OCI-LY7 (cell line): ENCODE data around the gene ZDHHC4. TPM values are rescaled to one million over a fixed set of nuclear protein-coding genes. Genes with fewer than 3 reads are reported as not detected.
A peak's percentile ranks its signal among the peaks of the same experiment; 100 is the strongest.

Experiments used
- BruUV-seq: library from RNA; stranded (reverse); fragments of 400-500 nt; replicated peaks from 2 replicates; lab custom pipeline; 2021; lab: Mats Ljungman, UMichigan
- CTCF ChIA-PET: fragments of 300-600 bp; sonication (Branson Sonifier 250); formaldehyde crosslinking; loops from one replicate; lab custom pipeline; 2022; ENCODE audit warnings: antibody characterized with exemption; ENCODE audit not compliant: unreplicated experiment; lab: Charles Lee
- POLR2A ChIA-PET: fragments of 300-600 bp; sonication (Branson Sonifier 250); formaldehyde crosslinking; loops from one replicate; lab custom pipeline; 2022; ENCODE audit warnings: antibody characterized with exemption; lab: Charles Lee
- DNase-seq: peaks from one replicate; pipeline ENCODE4 v3.0.0-alpha.2; 2015; ENCODE audit warnings: low spot score
- H2AFZ ChIP-seq: fragments of 200-600 bp; sonication (generic), shearing (Covaris generic); 2 replicates; pipeline ENCODE4 v1.6.1; 2014; ENCODE audit warnings: mild to moderate bottlenecking, antibody characterized with exemption, low read length, moderate library complexity
- H3K27ac ChIP-seq: fragments of 200-600 bp; sonication (generic); 2 replicates; pipeline ENCODE4 v1.5.1; 2014; ENCODE audit warnings: mixed run types, low read depth, mild to moderate bottlenecking, moderate library complexity, low read length, inconsistent platforms; ENCODE audit not compliant: poor library complexity, severe bottlenecking
- H3K36me3 ChIP-seq: fragments of 200-600 bp; sonication (generic); 2 replicates; pipeline ENCODE4 v1.6.1; 2014; ENCODE audit warnings: mild to moderate bottlenecking, antibody characterized with exemption, low read length, moderate library complexity, mixed read lengths; ENCODE audit not compliant: insufficient read depth
- H3K4me1 ChIP-seq: fragments of 200-600 bp; sonication (generic); 2 replicates; pipeline ENCODE4 v1.5.1; 2014; ENCODE audit warnings: mild to moderate bottlenecking, low read length; ENCODE audit not compliant: insufficient read depth, poor library complexity, severe bottlenecking
- H3K4me2 ChIP-seq: fragments of 200-600 bp; sonication (generic); 2 replicates; pipeline ENCODE4 v1.6.1; 2014; ENCODE audit warnings: mild to moderate bottlenecking, low read length
- H3K4me3 ChIP-seq: fragments of 200-600 bp; sonication (generic); 2 replicates; pipeline ENCODE4 v1.5.1; 2014; ENCODE audit warnings: mild to moderate bottlenecking, low read depth, low read length; ENCODE audit not compliant: poor library complexity, severe bottlenecking
- H3K79me2 ChIP-seq: fragments of 200-600 bp; sonication (generic); 2 replicates; pipeline ENCODE4 v1.6.1; 2016; ENCODE audit warnings: low read depth, mild to moderate bottlenecking, low read length, moderate library complexity, mixed read lengths; ENCODE audit not compliant: insufficient read depth
- H3K9me2 ChIP-seq: fragments of 200-600 bp; sonication (generic); 2 replicates; pipeline ENCODE4 v1.6.1; 2016; ENCODE audit warnings: mild to moderate bottlenecking, low read length, mixed read lengths; ENCODE audit not compliant: insufficient read depth
- H3K9me3 ChIP-seq: fragments of 200-600 bp; sonication (generic); 2 replicates; pipeline ENCODE4 v1.6.1; 2014; ENCODE audit warnings: mild to moderate bottlenecking, mixed run types, low read length, mixed read lengths
- H4K20me1 ChIP-seq: fragments of 200-600 bp; sonication (generic); 2 replicates; pipeline ENCODE4 v1.6.1; 2014; ENCODE audit warnings: mild to moderate bottlenecking, antibody characterized with exemption, low read length, moderate library complexity, mixed read lengths; ENCODE audit not compliant: insufficient read depth
- EZH2phosphoT487 ChIP-seq: fragments of 200-600 bp; sonication (generic); IDR thresholded peaks from 2 replicates; pipeline ENCODE4 v1.6.1; 2018; ENCODE audit warnings: low read depth, borderline replicate concordance, mild to moderate bottlenecking, mixed run types, antibody characterized with exemption, low read length, moderate library complexity, mixed read lengths
- intact Hi-C: fragments of 100-400 bp; cut with micrococcal nuclease; formaldehyde crosslinking; loops from one replicate; pipeline ENCODE4 v1.10.0; 2022; ENCODE audit not compliant: unreplicated experiment
- total RNA-seq, 2 experiments: library from RNA; depleted of rRNA in 1 of 2; stranded (reverse); fragments of >200 nt in 1 of 2; shearing (Covaris generic) in 1 of 2; gene quantifications; 2 replicates each; pipeline ENCODE4 v1.2.3, GENCODE V29; 2014 to 2022
- TF ChIP-seq, protein P1 (sequence below): fragments of 200-600 bp; sonication (generic); conservative IDR thresholded peaks from 2 replicates; pipeline ENCODE4 v1.5.1; 2014; ENCODE audit warnings: mild to moderate bottlenecking, antibody characterized with exemption, low read length, moderate library complexity, mixed read lengths

Gene ZDHHC4
- total RNA-seq, 2 experiments from 2014 or later = 76.4 to 92.7 TPM

- DNase-seq = no peak
- peaks cover 13% of the 10 kb centered on the region for H3K79me2 ChIP-seq
- BruUV-seq = no TSS peak
- no peaks in the 10 kb centered on the region for H4K20me1 ChIP-seq
- peak overlapping the region; percentile 72 for H3K27ac ChIP-seq
- H3K4me2 ChIP-seq = peak overlapping the region; percentile 86; the same call in 1 of the 2 replicates
- TF ChIP-seq EZH2phosphoT487 = no peak
- TF ChIP-seq, protein P1, sequence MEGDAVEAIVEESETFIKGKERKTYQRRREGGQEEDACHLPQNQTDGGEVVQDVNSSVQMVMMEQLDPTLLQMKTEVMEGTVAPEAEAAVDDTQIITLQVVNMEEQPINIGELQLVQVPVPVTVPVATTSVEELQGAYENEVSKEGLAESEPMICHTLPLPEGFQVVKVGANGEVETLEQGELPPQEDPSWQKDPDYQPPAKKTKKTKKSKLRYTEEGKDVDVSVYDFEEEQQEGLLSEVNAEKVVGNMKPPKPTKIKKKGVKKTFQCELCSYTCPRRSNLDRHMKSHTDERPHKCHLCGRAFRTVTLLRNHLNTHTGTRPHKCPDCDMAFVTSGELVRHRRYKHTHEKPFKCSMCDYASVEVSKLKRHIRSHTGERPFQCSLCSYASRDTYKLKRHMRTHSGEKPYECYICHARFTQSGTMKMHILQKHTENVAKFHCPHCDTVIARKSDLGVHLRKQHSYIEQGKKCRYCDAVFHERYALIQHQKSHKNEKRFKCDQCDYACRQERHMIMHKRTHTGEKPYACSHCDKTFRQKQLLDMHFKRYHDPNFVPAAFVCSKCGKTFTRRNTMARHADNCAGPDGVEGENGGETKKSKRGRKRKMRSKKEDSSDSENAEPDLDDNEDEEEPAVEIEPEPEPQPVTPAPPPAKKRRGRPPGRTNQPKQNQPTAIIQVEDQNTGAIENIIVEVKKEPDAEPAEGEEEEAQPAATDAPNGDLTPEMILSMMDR = no peak
- ChIA-PET CTCF (no interaction called here), POLR2A (interaction anchor here (0.9 kb wide), 1 partner anchor 11 kb away, joined by 4 read pairs; the partner anchor contains the start of gene ZDHHC4)
- no peak overlapping the region for H2AFZ ChIP-seq
- intact Hi-C loops = no loop called here
- no peaks in the 10 kb centered on the region for H3K9me2 ChIP-seq
- no peak overlapping the region for H3K4me3 ChIP-seq
- peaks cover 79% of the 10 kb centered on the region for H3K36me3 ChIP-seq
- H3K4me1 ChIP-seq = peaks cover 33% of the 10 kb centered on the region
- H3K9me3 ChIP-seq = no peaks in the 10 kb centered on the region
Observed at GRCh38 chr7:6588566-6588965, 11.3 kb downstream of the ZDHHC4 start.

DNA sequence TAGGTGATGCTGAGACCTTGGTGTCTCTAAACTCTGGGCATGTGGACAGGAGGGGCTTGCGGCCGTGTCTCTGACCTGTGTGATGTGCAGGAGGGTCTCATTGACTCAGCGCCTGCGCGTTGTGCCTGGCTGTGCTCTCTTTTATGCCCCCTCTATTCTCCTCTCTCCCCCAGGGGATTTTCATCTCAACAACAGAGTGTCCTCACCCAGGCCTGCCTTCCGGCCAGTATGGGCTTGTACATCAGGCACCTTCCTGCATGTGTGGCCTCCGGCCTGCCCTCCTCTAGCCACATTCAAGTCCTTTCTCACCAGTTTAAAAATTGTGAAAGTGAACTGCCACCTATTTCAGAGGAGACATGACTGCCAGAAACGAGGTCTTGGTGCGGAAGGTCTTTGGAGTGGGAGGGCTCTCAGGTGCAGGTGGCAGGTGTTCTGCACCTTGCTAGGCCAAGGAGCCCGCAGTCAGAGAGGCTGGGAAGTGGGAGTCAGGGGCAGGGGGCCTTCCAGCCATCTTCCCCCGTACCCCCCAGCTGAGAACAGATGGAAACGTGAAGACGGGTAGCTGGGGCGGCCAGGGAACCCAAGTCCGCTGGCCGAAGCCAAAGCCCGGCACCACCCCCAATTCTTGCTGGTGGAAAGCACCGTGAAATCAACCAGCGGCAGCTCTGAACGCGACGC lies 12.0 kb downstream of the ZDHHC4 start:
- CTCF ChIA-PET = interaction anchor here (0.8 kb wide), 1 partner anchor 9 kb away, joined by 3 read pairs; no protein-coding TSS in a partner anchor
- Histone ChIP-seq H3K9me3 (no peaks in the 10 kb centered on the region), H3K4me1 (peaks cover 26% of the 10 kb centered on the region), H4K20me1 (no peaks in the 10 kb centered on the region), H3K4me2 (peak overlapping the region; percentile 86), H2AFZ (peak overlapping the region; percentile 56; the same call in 1 of the 2 replicates), H3K9me2 (no peaks in the 10 kb centered on the region), H3K4me3 (peak overlapping the region; percentile 84), H3K79me2 (peaks cover 13% of the 10 kb centered on the region), H3K27ac (peak overlapping the region; percentile 72), H3K36me3 (peaks cover 79% of the 10 kb centered on the region)
- DNase-seq = peak; percentile 25
- no peak for TF ChIP-seq EZH2phosphoT487
- TF ChIP-seq, protein P1 = no peak; the same call in 1 of the 2 replicates
- intact Hi-C loops = no loop called here
- BruUV-seq = no TSS peak
- POLR2A ChIA-PET = interaction anchor here (0.9 to 1.9 kb wide), 4 partner anchors 9 to 23 kb away, joined by 3 to 7 read pairs (median 4); partner anchors contain the start of gene ZDHHC4
